Measurements from ENCODE around the gene ACTN3. TPM values are rescaled to one million over a fixed set of nuclear protein-coding genes. Genes with fewer than 3 reads are reported as not detected.
A peak's percentile ranks its signal among the peaks of the same experiment; 100 is the strongest.
"Not testable (repeated sequence)": the region's sequence is repeated elsewhere in the genome, so short reads cannot be mapped to it uniquely, and the experiment has no call there.

ACTN3 gene
- total RNA-seq, 1 experiment from 2014 or later, result not detected

DNA sequence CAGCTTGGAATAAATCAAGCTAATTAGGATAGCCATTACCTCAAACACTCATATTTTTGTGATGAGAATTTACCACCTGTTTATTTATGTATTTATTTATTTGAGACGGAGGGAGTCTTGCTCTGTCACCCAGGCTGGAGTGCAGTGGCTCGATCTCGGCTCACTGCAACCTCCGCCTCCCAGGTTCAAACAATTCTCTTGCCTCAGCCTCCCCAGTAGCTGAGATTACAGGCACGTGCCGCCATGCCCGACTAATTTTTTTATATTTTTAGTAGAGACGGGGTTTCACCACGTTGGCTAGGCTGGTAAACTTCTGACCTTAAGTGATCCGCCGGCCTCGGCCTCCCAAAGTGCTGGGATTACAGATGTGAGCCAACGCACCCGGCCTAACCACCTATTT lies 1.8 kb upstream of the ACTN3 start:
- not testable (repeated sequence) for DNase-seq (ENCODE audit: low read depth)

DNA sequence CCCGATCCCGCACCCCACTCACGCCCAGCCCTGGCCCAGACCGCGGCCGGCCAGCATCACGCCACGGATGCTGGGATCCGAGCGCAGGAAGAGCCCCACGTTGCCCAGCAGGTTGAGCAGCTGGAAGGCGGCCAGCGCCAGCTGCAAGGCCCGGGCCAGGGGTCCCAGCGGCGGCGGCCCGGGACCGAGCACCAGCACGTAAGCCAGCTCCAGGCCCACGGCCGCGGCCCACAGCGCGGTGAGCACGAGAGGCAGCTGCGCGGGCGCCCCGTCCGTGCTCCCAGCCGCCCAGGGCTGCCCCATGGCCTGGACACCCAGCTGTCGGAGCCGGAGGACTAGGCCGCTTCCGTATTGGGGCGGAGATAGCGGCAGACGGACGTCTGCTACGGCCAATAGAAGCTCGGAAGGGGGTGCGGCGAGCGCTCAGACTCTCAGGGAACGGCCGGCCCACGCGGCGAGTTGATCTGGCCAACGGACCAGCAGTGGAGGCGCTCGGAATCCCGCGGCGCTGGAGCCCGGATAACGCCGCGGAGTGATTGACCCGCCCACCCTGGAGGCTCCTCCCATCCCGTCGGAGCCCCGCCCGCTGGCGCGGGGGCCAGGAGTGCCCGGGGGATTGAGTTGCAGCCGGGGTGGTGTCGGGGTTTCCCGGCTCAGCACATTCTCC lies 869 bp upstream of the ACTN3 start, which contains the start of gene ZDHHC24:
TSS of gene ZDHHC24 (minus strand) at position 348 of the 667 bp plus-strand sequence. CDS start at position 303, 45 bp downstream.
- peak; percentile 97 for DNase-seq (ENCODE audit: low read depth)

DNA sequence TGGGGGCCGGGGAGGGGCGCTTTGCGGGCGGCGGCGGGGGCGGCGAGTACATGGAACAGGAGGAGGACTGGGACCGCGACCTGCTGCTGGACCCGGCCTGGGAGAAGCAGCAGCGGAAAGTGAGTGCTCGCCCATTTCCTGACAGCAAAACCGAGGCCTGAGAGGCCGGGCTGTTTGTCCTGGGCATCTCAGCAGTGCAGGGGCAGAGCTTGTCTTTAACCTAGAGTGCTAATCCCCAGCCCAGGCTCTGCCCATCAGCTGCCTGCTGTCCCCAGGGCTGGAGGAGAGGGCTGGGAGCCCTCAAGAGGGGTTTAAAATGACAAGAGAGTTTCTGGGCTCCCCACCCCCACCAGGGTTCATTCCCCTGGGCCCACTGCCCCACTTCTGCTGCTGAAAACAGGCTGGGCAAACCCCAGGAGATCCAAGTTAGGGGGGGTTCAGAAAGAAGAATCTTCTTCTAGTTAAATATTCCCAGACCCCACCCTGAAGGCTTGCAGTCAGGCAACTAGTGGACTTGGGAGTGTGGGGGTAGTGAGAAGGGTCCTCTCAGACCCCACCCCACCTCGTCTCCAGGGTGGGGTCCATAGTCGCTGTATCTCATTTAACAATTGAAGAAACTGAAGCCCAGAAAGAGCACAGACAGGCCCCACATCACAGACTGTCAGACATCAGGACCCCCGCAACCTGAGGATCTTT lies 411 bp downstream of the ACTN3 start:
- DNase-seq (ENCODE audit: low read depth), result no peak

DNA sequence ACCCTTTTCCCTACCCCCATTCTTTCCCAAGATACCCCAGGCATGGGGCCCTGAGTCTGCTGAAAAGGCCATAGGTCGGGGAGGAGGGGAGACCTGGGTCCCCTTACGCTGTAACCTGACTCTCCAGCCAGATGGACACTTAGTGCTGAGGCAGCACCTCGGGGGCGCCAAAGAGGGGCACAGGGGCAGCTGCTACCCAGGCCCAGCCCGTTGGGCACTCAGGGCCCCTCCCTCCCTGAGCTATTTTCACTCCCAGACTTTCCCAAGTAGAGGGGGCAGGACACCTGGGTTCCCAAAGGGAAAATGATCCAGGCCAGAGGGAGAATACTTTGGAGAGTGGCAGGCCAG lies 933 bp downstream of the ACTN3 start:
- no peak for DNase-seq (ENCODE audit: low read depth)

DNA sequence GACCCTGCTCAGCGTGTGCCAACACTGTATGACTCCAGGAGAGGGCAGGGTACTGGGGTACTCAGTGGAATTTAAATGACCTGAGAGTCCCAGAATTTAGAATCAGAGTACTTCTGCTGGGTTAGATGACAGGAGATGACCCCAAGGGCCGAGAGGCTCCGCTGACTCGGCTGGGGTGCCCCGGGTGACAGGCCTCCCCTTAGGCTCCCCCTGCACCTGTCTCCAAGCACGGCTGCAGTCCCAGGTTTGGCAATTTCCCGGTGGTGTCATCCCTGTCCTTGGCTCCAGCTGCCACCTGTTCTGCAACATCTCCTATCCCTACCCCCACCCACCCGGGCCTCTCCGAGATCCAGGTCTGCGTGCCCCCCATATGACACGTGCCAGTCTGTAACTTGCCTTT lies 1.3 kb downstream of the ACTN3 start:
- DNase-seq (ENCODE audit: low read depth), result no peak

DNA sequence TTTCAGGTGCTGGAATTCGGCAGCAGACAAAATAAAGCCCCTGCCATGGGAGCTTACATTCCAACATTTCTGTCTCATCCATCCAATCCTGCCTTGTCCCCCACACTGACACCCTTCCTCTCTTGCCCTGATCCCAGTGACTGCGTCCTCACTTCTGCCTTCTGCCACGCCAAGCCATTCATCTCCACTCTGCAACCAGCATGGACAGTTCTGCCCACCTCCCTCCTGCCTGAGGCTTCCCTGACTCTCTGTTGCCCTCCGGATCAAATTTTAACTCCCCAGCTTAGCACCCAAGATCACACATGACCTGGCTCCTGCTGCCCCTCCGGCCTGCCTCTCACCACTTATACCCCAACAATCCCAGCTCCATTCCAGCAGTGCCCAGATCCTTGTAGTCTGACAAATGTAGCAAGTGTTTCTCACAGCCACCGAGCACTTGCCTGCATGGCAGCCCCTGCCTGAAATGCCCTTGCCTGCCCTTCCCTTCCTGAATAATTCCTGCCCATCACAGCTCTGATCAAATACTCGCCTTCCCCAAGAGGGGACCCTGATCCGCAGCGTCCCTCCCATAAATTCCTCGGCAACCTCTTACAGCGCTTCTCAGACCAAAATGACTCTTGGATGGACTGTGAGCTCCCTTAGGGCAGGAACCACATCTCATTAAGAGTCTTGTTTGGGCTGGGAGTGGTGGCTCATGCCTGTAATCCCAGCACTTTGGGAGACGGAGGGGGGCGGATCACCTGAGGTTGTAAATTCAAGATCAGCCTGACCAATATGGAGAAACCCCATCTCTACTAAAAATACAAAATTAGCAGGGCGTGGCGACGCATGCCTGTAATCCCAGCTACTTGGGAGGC lies 2.3 kb downstream of the ACTN3 start:
- no peak for DNase-seq (ENCODE audit: low read depth)

DNA sequence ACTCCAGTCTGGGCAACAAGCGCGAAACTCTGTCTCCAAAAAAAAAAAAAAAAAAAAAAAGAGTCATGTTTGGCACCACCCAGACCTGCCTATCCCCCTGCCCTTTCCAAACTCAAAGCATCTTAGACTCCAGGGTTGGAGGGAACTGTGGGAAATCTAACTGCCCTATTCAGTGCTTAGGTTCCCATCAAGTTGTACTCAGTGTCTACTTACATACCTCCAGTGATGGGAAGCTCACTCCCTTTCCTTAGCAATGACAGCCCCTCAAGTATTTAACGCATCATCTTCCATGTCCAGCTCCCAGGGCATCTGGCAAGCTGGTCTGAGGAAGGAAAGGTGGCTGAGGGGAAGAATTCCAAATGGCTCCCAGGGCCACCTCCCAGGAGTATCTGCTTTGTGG lies 3.0 kb downstream of the ACTN3 start:
- DNase-seq (ENCODE audit: low read depth), result no peak

DNA sequence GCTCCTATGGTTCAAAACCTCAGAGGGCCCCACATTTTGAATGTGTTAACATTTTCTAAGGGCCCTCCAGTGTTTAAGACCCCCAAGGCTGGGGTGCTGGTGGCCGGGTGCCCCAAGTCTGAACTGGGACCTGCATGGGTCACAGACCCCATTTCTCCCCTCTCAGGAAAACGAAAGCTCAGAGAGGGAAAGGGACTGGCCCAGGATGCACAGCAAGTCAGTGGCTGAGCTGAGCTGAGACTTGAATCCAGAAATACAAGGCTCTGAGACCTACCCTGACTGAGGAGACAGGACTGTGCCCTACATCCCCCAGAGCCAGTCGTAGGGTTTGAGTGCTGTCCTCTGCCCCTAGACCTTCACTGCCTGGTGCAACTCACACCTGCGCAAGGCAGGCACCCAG lies 4.2 kb downstream of the ACTN3 start:
- DNase-seq (ENCODE audit: low read depth), result no peak

DNA sequence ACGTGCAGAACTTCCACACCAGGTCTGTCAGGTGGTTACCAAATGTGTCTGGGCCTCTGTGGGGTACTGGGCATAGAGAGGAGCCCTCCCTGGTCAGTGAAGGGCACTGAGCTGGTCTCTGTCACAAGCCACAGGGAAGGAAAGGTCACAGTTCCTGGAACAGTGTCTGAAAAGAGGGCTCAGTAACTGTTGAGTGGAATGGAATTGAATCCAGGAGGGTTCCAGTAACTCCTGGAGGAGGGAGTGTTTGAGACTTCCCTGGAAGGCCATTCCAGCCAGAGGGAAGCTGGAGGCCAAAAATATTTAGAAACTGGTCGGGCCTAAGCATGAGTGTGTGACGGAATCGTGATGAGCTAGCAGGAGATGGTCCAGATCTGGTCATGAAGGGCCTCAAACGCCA lies 7.9 kb downstream of the ACTN3 start:
- DNase-seq (ENCODE audit: low read depth), result no peak

DNA sequence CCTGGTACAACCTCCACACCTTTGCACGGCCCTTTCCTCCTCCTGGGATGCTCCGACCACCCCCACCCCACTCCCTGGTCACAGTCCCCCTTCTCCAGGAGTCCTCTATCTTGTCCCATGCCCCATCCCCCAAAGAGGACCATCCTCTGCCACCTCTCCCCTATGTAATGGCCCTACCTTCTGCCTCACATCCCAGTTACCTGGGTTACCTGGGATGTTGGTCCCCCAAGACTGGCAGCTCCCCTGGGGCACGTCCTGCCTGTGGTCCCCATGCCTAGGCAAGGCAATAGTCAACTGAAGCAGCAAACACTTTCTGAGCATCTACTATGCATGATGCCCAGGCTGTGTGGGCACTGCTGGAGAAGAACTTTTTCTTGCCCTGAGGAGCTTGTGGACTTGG lies 8.7 kb downstream of the ACTN3 start:
- no peak for DNase-seq (ENCODE audit: low read depth)

DNA sequence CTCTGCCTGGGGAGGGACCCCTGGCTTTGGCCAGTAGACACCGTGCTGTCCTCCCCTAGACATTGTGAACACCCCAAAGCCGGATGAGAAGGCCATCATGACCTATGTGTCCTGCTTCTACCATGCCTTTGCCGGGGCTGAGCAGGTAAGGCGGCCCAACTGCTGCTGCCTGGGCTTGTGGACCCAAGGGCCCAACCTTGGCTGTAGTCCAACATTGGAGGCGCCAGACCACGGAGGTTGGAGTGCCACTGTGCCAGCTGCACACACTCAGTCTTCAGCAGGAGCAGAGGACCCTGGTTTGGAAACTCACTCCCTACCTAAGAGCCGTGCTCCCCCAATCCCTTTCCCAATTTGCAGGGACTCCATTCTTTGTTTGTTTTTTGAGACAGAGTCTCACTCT lies 9.4 kb downstream of the ACTN3 start:
- DNase-seq (ENCODE audit: low read depth), result no peak

DNA sequence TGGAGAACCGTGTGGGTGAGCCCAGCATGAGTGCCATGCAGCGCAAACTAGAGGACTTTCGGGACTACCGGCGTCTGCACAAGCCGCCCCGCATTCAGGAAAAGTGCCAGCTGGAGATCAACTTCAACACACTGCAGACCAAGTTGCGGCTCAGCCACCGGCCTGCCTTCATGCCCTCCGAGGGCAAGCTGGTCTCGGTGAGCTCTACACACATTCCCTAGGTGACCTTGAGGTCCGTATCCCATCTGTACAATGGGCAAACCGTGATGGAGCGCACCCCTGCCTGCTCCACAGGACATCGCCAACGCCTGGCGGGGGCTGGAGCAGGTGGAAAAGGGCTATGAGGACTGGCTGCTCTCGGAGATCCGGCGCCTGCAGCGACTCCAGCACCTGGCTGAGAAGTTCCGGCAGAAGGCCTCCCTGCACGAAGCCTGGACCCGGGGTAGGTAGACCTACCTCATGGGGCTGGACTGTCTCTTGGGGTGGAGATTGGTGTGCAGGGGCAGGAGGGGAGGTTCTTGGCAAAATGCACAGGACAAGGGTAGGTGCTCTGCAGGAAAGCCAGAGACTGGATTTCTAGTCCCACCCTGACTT lies 11.1 kb downstream of the ACTN3 start:
- no peak for DNase-seq (ENCODE audit: low read depth)

DNA sequence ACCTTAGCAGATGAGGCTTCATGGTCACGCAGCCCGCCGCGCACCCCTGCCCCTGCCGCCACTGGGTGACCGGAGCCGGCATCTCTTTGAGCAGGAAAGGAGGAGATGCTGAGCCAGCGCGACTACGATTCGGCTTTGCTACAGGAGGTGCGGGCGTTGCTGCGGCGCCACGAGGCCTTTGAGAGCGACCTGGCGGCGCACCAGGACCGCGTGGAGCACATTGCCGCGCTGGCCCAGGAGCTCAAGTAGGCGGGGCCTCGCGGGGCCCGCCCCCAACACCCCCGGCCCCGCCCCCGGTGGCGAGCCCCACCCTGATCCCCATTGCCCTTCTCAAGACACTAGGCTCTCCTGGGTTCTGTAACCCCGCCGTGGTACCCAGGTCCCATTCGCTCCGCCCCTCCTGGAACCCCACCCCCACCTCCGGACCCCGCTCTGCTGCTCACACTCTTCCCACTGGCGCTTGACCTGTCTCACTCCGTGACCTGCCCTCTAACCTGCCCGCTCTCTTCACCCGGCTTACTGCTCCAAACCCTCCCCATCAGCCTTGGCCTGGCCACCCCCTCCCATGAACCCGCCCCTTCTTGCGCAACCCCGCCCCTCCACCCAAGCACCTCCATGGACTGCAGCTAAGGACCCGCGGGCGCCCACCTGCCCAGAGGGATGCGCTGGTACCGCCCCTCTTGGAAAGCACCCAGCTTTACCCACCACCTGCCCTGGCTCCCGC lies 12.6 kb downstream of the ACTN3 start:
- no peak for DNase-seq (ENCODE audit: low read depth)

DNA sequence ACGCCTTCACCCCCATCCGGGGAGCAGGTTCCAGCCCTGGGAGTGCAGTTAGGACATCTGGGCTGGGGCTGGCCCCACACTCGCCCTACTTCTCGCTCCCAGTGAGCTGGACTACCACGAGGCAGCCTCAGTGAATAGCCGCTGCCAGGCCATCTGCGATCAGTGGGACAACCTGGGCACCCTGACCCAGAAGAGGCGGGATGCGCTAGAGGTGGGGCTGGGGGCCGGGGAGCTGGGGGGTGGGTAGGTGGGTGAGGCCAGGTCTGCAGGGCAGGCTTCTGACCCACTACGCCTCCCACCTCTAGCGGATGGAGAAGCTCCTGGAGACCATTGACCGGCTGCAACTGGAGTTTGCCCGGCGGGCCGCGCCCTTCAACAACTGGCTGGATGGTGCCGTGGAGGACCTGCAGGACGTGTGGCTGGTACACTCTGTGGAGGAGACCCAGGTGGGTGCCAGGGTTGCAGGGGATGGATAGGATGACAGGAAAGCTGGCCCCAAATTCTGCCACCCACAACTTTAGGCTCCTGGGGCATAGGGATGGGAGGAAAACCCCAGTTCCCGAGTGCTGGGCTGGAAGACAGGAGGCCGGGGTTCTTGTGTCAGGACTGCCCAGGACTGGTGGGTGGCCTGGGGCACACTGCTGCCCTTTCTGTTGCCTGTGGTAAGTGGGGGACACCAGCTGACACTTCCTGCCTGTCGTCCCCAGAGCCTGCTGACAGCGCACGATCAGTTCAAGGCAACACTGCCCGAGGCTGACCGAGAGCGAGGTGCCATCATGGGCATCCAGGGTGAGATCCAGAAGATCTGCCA lies 13.4 kb downstream of the ACTN3 start:
- DNase-seq (ENCODE audit: low read depth), result no peak

DNA sequence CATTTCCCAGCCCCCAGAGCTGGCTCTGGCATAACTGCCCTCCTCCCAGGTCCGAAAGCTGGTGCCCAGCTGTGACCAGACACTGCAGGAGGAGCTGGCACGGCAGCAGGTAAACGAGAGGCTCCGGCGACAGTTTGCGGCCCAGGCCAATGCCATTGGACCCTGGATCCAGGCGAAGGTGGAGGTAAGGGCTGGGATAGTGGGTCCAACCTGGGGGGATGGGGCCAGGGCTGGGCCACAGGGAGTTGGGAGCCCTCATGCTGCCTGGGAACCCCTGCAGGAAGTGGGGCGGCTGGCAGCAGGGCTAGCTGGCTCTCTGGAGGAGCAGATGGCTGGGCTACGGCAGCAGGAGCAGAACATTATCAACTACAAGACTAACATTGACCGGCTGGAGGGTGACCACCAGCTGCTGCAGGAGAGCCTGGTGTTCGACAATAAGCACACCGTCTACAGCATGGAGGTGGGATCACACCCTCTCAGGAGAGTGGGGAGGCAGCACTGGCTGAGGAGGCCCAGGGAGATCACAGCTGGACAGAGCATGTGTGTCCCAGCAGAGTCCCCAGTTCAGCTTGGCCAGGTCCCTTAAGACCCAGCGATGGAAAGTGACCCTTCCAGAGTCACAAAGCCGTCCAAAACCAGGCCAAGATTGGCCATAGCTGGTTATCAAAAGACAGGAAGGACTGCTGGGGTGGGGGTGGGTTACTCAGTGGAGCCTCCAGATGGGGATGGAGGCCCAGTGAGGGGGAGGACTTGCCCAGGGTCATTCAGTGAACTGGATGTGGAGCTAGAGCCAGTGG lies 14.7 kb downstream of the ACTN3 start:
- DNase-seq (ENCODE audit: low read depth), result no peak

DNA sequence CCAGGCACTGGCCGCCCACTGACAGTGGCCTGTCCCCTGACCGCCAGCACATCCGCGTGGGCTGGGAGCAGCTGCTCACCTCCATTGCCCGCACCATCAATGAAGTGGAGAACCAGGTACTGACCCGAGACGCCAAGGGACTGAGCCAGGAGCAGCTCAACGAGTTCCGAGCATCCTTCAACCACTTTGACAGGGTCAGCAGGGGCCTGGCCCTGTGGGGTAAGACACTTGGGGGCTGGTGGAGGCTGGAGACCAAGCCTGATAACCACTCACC lies 15.2 kb downstream of the ACTN3 start:
- DNase-seq (ENCODE audit: low read depth), result no peak

DNA sequence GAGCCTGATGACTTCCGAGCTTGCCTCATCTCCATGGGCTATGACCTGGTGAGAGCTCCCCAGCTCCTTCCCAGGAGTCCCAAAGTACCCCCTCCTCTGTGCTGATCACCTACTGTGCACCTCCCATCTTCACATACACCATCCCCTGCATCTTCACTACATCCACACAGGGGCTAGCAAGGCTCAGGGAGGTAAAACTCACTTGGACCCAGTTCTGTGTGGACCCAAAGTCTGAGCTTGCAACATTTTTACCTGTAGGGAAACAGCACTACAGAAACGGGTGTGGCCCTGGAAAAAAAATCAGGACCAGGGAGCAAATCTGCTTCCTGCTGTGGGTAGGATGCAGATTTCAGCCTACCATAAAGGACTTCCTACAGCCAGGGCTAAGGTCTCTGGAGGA lies 15.6 kb downstream of the ACTN3 start:
- no peak for DNase-seq (ENCODE audit: low read depth)

DNA sequence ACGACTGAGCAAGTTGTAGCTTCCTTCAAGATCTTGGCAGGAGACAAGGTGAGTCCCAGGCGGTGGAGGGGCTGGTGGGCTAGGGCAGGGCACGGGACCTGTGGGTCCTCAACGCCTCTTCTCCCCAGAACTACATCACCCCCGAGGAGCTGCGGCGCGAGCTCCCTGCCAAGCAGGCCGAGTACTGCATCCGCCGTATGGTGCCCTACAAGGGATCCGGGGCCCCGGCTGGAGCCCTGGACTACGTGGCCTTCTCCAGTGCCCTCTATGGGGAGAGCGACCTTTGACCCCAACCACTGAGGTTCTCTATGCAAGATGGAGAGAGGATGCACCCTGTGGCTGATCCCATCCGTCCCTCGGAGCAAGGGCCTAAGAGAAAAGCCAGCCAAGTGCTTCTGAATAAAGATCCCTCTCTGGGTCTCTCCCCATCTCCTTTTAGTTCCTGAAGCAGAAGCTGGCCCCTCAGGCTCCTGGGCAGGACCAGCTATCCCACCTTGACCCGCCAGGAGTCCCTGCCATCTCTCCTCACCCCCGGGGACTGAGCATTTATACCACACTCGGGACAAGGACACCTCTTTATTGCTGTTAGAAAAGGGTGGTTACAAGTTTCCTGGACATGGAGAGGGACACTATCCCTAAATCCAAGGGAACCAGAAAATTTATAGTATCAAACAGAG lies 16.3 kb downstream of the ACTN3 start:
- DNase-seq (ENCODE audit: low read depth), result no peak

DNA sequence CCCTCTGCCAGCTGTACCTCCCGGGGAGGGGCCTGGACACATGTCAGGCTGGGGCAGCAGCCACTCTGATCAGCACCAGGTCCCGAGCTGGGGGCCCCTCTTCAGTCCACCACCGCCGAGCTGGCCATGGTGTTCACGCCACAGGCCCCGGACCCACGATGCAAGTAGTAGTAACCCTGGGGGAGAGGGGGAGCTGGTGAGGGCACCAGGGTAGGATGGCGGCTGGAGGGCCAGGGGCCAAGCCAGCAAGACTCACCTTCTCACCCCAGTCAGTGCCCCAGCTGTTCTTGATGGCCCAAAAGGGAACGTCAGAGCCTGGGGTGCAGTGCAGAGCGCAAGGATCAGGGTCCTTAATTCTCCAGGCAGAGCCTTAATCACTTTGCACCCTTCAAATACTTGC lies 17.1 kb downstream of the ACTN3 start:
- no peak for DNase-seq (ENCODE audit: low read depth)

DNA sequence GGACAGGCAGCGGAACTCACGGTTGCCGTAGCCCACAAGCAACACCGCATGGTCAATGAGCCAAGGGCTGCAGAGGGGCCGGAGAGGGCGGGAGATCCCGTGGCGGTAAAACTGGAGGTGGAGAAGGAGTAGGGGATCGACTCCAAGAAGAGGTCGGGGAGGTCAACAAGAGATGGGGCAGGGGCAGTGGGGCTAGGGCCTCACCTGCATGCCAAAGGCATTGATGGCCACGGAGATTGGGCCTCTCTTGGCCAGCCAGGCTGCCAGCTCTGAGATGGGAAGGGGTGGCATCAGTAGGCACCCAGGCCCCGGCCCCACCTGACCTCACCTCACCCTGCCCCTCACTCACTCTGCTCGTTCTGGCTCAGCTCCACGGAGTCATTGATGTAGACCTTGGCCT lies 17.8 kb downstream of the ACTN3 start:
- DNase-seq (ENCODE audit: low read depth), result no peak

Measured in M059J (cell line).